HL-60 (cell line): ENCODE data around the gene TMEM244.

Source experiments
- REST ChIP-seq: IDR thresholded peaks from 2 replicates; pipeline ENCODE4 v1.6.1; 2012; ENCODE audit warnings: low read depth; ENCODE audit not compliant: insufficient replicate concordance
- SPI1 ChIP-seq: IDR thresholded peaks from 2 replicates; pipeline ENCODE4 v1.6.1; 2012; ENCODE audit warnings: low read depth, mild to moderate bottlenecking, borderline replicate concordance
- TF ChIP-seq, protein P1 (sequence below): IDR thresholded peaks from one replicate; pipeline ENCODE4 v1.5.1; 2011; ENCODE audit warnings: low read length, control low read depth, inconsistent platforms; ENCODE audit not compliant: insufficient read depth

- TF ChIP-seq, protein P1, sequence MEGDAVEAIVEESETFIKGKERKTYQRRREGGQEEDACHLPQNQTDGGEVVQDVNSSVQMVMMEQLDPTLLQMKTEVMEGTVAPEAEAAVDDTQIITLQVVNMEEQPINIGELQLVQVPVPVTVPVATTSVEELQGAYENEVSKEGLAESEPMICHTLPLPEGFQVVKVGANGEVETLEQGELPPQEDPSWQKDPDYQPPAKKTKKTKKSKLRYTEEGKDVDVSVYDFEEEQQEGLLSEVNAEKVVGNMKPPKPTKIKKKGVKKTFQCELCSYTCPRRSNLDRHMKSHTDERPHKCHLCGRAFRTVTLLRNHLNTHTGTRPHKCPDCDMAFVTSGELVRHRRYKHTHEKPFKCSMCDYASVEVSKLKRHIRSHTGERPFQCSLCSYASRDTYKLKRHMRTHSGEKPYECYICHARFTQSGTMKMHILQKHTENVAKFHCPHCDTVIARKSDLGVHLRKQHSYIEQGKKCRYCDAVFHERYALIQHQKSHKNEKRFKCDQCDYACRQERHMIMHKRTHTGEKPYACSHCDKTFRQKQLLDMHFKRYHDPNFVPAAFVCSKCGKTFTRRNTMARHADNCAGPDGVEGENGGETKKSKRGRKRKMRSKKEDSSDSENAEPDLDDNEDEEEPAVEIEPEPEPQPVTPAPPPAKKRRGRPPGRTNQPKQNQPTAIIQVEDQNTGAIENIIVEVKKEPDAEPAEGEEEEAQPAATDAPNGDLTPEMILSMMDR = no peak
- TF ChIP-seq REST (no peak), SPI1 (no peak)
Observed at GRCh38 chr6:129828229-129828628, 32.9 kb downstream of the TMEM244 start.
